Coronary artery (tissue), 2 donors: Measurements from ENCODE around the gene PODXL2.

ENCODE experiments used
- DNase-seq: peaks from one replicate; pipeline ENCODE4 v3.0.0-alpha.2; 2017; ENCODE audit warnings: low spot score
- H3K27ac ChIP-seq, 2 donors: fragments of 200-600 bp; sonication (generic); one replicate each; pipeline ENCODE4 v1.5.1; 2016 to 2019
- H3K4me3 ChIP-seq: fragments of 200-600 bp; sonication (generic); 2 replicates; pipeline ENCODE4 v1.5.1; 2016; ENCODE audit warnings: mild to moderate bottlenecking, moderate library complexity
- TF ChIP-seq, protein P1 (sequence below): fragments of 200-600 bp; sonication (generic); IDR thresholded peaks from one replicate; pipeline ENCODE4 v1.5.1; 2019; ENCODE audit warnings: antibody characterized with exemption

Gene PODXL2

DNA sequence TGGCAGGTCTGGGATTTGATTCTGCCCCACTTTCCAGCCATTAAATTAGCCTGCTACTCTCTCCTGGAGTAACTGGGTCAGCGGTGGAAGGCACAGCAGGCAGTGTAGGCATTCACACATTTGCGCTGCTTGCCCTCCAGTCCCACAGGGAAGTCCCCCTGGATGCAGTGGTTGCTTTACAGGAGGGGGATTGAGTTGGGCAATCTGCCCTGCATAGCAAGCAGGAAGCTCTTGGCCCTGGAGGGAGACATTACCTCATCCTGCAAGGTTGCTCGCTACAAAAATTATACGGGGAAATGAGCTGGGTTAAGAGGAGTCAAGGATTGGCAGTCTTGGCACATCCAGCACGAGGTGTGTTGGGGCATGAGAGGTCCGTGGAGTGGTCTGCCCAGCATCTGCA is 16.0 kb upstream of the PODXL2 start:
- Histone ChIP-seq H3K27ac (no peak overlapping the region), H3K4me3 (no peak overlapping the region)
- TF ChIP-seq, protein P1, sequence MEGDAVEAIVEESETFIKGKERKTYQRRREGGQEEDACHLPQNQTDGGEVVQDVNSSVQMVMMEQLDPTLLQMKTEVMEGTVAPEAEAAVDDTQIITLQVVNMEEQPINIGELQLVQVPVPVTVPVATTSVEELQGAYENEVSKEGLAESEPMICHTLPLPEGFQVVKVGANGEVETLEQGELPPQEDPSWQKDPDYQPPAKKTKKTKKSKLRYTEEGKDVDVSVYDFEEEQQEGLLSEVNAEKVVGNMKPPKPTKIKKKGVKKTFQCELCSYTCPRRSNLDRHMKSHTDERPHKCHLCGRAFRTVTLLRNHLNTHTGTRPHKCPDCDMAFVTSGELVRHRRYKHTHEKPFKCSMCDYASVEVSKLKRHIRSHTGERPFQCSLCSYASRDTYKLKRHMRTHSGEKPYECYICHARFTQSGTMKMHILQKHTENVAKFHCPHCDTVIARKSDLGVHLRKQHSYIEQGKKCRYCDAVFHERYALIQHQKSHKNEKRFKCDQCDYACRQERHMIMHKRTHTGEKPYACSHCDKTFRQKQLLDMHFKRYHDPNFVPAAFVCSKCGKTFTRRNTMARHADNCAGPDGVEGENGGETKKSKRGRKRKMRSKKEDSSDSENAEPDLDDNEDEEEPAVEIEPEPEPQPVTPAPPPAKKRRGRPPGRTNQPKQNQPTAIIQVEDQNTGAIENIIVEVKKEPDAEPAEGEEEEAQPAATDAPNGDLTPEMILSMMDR, result no peak
- DNase-seq, result no peak

GRCh38 chr3:127613406-127613805 is 15.6 kb upstream of the PODXL2 start:
- TF ChIP-seq, protein P1, result no peak
- Histone ChIP-seq H3K27ac (no peak overlapping the region), H3K4me3 (no peak overlapping the region)
- DNase-seq, result no peak

DNA sequence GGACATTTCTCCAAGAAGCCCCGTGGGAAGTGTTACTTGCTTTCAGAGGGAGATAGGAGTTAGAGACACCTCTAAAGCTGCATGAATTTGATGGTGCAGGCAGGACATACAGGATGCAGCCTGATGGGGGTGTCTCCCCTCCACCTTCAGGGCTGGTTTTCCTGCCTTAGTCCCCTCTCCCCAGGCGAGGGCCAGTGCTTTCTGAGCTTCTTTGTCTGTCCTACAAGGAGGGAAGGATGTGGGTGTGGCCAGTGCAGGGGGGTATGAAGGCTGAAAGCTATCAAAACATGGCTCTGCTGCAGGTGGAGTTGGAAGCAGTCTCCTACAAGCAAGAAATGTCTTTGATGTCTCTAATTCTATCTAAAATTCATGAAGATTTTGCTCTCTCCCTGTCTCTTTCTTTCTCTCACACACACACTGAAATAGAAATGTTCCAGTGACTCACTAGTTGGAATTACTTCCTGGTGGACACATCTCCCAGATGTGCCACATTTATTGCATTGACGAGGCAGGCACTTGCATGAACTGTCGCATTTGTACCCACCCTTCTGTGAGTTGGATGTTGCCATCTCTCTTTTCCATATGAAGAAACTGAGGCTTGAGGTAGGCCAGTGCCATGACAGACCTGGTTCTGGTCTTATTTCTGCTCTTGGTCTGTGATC is 13.9 kb upstream of the PODXL2 start:
- TF ChIP-seq, protein P1, result no peak
- no peak for DNase-seq
- H3K27ac ChIP-seq, result no peak overlapping the region

GRCh38 chr3:127615631-127616305 is 13.2 kb upstream of the PODXL2 start:
- TF ChIP-seq, protein P1, result no peak
- no peak for DNase-seq
- no peak overlapping the region for H3K27ac ChIP-seq

More for the DNA sequence above, 13.9 kb upstream of the PODXL2 start:
- H3K4me3 ChIP-seq, result no peak overlapping the region

GRCh38 chr3:127616836-127617605 is 12.0 kb upstream of the PODXL2 start:
- DNase-seq, result no peak
- no peak overlapping the region for H3K27ac ChIP-seq
- no peak overlapping the region for H3K4me3 ChIP-seq
- TF ChIP-seq, protein P1, result no peak

More at GRCh38 chr3:127615631-127616305, 13.2 kb upstream of the PODXL2 start:
- no peak overlapping the region for H3K4me3 ChIP-seq

- DNase-seq, result no peak
- TF ChIP-seq, protein P1, result no peak
- Histone ChIP-seq H3K4me3 (no peak overlapping the region), H3K27ac (no peak overlapping the region)
Measured at GRCh38 chr3:127618891-127619290, 10.1 kb upstream of the PODXL2 start.
